ENCODE data around the gene ZBTB45. TPM values are rescaled to one million over a fixed set of nuclear protein-coding genes. Genes with fewer than 3 reads are reported as not detected.

ZBTB45 gene
- total RNA-seq, 1 donor from 2014 or later: 2.2 TPM

- Histone ChIP-seq H3K4me3 (no peak overlapping the region), H3K36me3 (no peaks in the 10 kb centered on the region), H3K9ac (no peak overlapping the region), H2AFZ (replicated peaks) (no peak overlapping the region), H3K79me2 (ENCODE audit: low read depth) (peaks cover 27% of the 10 kb centered on the region), H4K20me1 (ENCODE audit: low read depth) (no peaks in the 10 kb centered on the region), H3K4me2 (no peak overlapping the region), H3K27ac (no peak overlapping the region), H3F3A (ENCODE audit: low read depth) (peaks cover 43% of the 10 kb centered on the region), H3K4me1 (peaks cover 11% of the 10 kb centered on the region), H3K9me3 (ENCODE audit: low read depth) (no peaks in the 10 kb centered on the region), H3K27me3 (no peaks in the 10 kb centered on the region)
- peak overlapping the region; percentile 69 for H3K4me3 Mint-ChIP-seq
- peaks cover 23% of the 10 kb centered on the region for H3K4me1 Mint-ChIP-seq
- no peaks in the 10 kb centered on the region for H3K9me3 Mint-ChIP-seq
- peaks cover 15% of the 10 kb centered on the region for H3K27me3 Mint-ChIP-seq (ENCODE audit: insufficient read depth, low read depth)
- H3K36me3 Mint-ChIP-seq: no peaks in the 10 kb centered on the region
- peak overlapping the region; percentile 93 for H3K27ac Mint-ChIP-seq
- TF ChIP-seq EZH2 (IDR thresholded peaks at IDR 0.05): no peak
- no peak for TF ChIP-seq CTCF (IDR thresholded peaks at IDR 0.05)
- TF ChIP-seq EZH2phosphoT487 (IDR thresholded peaks at IDR 0.05): no peak
- no peak for DNase-seq (ENCODE audit: low spot score)
Observed at GRCh38 chr19:58521651-58522050, 2.0 kb upstream of the ZBTB45 start.

DNA sequence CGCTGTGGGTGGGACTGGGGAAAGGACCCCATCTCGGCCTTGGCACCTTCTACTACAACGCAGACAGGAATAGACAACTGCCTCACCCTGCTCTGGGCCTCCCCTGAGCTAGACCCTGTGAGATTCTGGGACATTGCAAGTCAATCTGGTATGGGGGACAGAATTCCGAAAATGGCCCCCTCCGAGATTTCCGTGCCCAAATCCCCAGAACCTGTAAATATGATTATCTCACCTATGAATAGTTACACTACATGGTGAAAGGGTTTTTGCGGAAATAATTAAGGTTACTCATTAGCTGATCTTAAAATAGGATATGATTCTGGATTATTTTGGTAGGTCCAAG is 618 bp upstream of the ZBTB45 start:
- H3K9ac ChIP-seq: peak overlapping the region; percentile 56
- TF ChIP-seq CTCF (IDR thresholded peaks at IDR 0.05) (no peak), EZH2 (IDR thresholded peaks at IDR 0.05) (no peak), EZH2phosphoT487 (IDR thresholded peaks at IDR 0.05) (no peak)
- peaks cover 40% of the 10 kb centered on the region for H3K79me2 ChIP-seq (ENCODE audit: low read depth)
- no peaks in the 10 kb centered on the region for H3K9me3 ChIP-seq (ENCODE audit: low read depth)
- peak overlapping the region; percentile 87 for H3K4me2 ChIP-seq
- Mint-ChIP-seq H3K4me1 (peaks cover 33% of the 10 kb centered on the region), H3K36me3 (peaks cover 10% of the 10 kb centered on the region), H3K9me3 (no peaks in the 10 kb centered on the region), H3K27me3 (ENCODE audit: insufficient read depth, low read depth) (peaks cover 12% of the 10 kb centered on the region), H3K4me3 (peak overlapping the region; percentile 94), H3K27ac (peak overlapping the region; percentile 99)
- H3K27ac ChIP-seq: peak overlapping the region; percentile 69
- no peak for DNase-seq (ENCODE audit: low spot score)
- H3F3A ChIP-seq (ENCODE audit: low read depth): peaks cover 51% of the 10 kb centered on the region
- peak overlapping the region; percentile 20 for H2AFZ ChIP-seq (replicated peaks)
- no peaks in the 10 kb centered on the region for H4K20me1 ChIP-seq (ENCODE audit: low read depth)
- no peaks in the 10 kb centered on the region for H3K36me3 ChIP-seq
- peak overlapping the region; percentile 54 for H3K4me3 ChIP-seq
- no peaks in the 10 kb centered on the region for H3K27me3 ChIP-seq
- peaks cover 11% of the 10 kb centered on the region for H3K4me1 ChIP-seq

- H3K4me1 ChIP-seq: peaks cover 16% of the 10 kb centered on the region
- Mint-ChIP-seq H3K9me3 (no peaks in the 10 kb centered on the region), H3K4me3 (peak overlapping the region; percentile 94), H3K36me3 (peaks cover 13% of the 10 kb centered on the region), H3K4me1 (peaks cover 33% of the 10 kb centered on the region), H3K27ac (peak overlapping the region; percentile 99), H3K27me3 (ENCODE audit: insufficient read depth, low read depth) (peaks cover 12% of the 10 kb centered on the region)
- peaks cover 49% of the 10 kb centered on the region for H3K79me2 ChIP-seq (ENCODE audit: low read depth)
- peak overlapping the region; percentile 87 for H3K4me2 ChIP-seq
- peak; percentile 55 for TF ChIP-seq CTCF (IDR thresholded peaks at IDR 0.05)
- no peak for TF ChIP-seq EZH2 (IDR thresholded peaks at IDR 0.05)
- H3K27me3 ChIP-seq: no peaks in the 10 kb centered on the region
- H3K4me3 ChIP-seq: peak overlapping the region; percentile 54
- H3K9ac ChIP-seq: peak overlapping the region; percentile 56
- H3K9me3 ChIP-seq (ENCODE audit: low read depth): no peaks in the 10 kb centered on the region
- peaks cover 4% of the 10 kb centered on the region for H4K20me1 ChIP-seq (ENCODE audit: low read depth)
- H3K27ac ChIP-seq: peak overlapping the region; percentile 69
- peaks cover 60% of the 10 kb centered on the region for H3F3A ChIP-seq (ENCODE audit: low read depth)
- peak overlapping the region; percentile 20 for H2AFZ ChIP-seq (replicated peaks)
- DNase-seq (ENCODE audit: low spot score): peak; percentile 89
- no peaks in the 10 kb centered on the region for H3K36me3 ChIP-seq
Observed at GRCh38 chr19:58519087-58519354, 589 bp downstream of the ZBTB45 start.

Data from neural progenitor cell (in vitro differentiated cells).